ENCODE measurements around the gene TSPAN4. TPM values are rescaled to one million over a fixed set of nuclear protein-coding genes. Genes with fewer than 3 reads are reported as not detected.

The TSPAN4 gene
- total and polyA plus RNA-seq, 2 of the 13 experiments (the other 11 are each of a cell fraction or from before 2014, with no cell fraction given), result 31.7 to 68.3 TPM

GRCh38 chr11:809287-810039 is 33.2 kb upstream of the TSPAN4 start, which contains the start of gene RPLP2 (continued):
- no peak for TF ChIP-seq KIAA2018 (CRISPR knock-in tag; IDR thresholded peaks at IDR 0.05; ENCODE audit: borderline replicate concordance)
- TF ChIP-seq BCL3 (CRISPR knock-in tag; IDR thresholded peaks at IDR 0.05), result peak; percentile 59; the same call in 1 of the 2 replicates
- no peak for TF ChIP-seq NR2F2 (IDR thresholded peaks at IDR 0.05; ENCODE audit: borderline replicate concordance, low read depth)
- TF ChIP-seq SNAPC5 (CRISPR knock-in tag; IDR thresholded peaks at IDR 0.05; ENCODE audit: borderline replicate concordance), result no peak
- no peak for TF ChIP-seq NFIC (IDR thresholded peaks at IDR 0.05; ENCODE audit: low read length)
- peak; percentile 87; the same call in 1 of the 2 replicates for TF ChIP-seq ZBTB42 (CRISPR knock-in tag; IDR thresholded peaks at IDR 0.05)
- no peak; the same call in 1 of the 2 replicates for TF ChIP-seq ZFAT (CRISPR knock-in tag; conservative IDR thresholded peaks at IDR 0.05)
- no peak for TF ChIP-seq SNRNP70 (IDR thresholded peaks at IDR 0.05; ENCODE audit: low read depth, low read length)
- no peak for TF ChIP-seq ZNF30 (CRISPR knock-in tag; IDR thresholded peaks at IDR 0.05)
- peak; percentile 91; the same call in 1 of the 2 replicates for TF ChIP-seq ZNF543 (CRISPR knock-in tag; IDR thresholded peaks at IDR 0.05)
- peak; percentile 2; the same call in 1 of the 2 replicates for TF ChIP-seq ZNF441 (CRISPR knock-in tag; IDR thresholded peaks at IDR 0.05; ENCODE audit: borderline replicate concordance)
- peak; percentile 95 for TF ChIP-seq ZNF883 (CRISPR knock-in tag; IDR thresholded peaks at IDR 0.05; ENCODE audit: not compliant biosample characterization)
- TF ChIP-seq MTA3 (CRISPR knock-in tag; IDR thresholded peaks at IDR 0.05), result no peak
- TF ChIP-seq ZSCAN31 (CRISPR knock-in tag; IDR thresholded peaks at IDR 0.05; ENCODE audit: low read depth), result peak; percentile 15; the same call in 1 of the 2 replicates
- peak; percentile 35; the same call in 1 of the 2 replicates for TF ChIP-seq MIXL1 (CRISPR knock-in tag; IDR thresholded peaks at IDR 0.05)
- peak; percentile 91 for TF ChIP-seq ZNF839 (CRISPR knock-in tag; IDR thresholded peaks at IDR 0.05; ENCODE audit: borderline replicate concordance)
- peak; percentile 84 for TF ChIP-seq ZNF280D (CRISPR knock-in tag; IDR thresholded peaks at IDR 0.05)
